HepG2 (cell line): Measurements from ENCODE around the gene SLCO4A1. TPM values are rescaled to one million over a fixed set of nuclear protein-coding genes. Genes with fewer than 3 reads are reported as not detected.

Source experiments
- AGO1 ChIP-seq: fragments of 200-400 bp; formaldehyde crosslinking; IDR thresholded peaks from 2 replicates; pipeline ENCODE4 v1.6.1; 2017; ENCODE audit warnings: mild to moderate bottlenecking, low read depth, low read length, moderate library complexity; ENCODE audit not compliant: poor library complexity, severe bottlenecking
- ATF1 ChIP-seq: IDR thresholded peaks from 2 replicates; pipeline ENCODE4 v1.6.1; 2016; ENCODE audit warnings: mild to moderate bottlenecking, control low read depth
- CTCF ChIP-seq: sonication (generic); formaldehyde crosslinking; IDR thresholded peaks from 2 replicates; pipeline ENCODE4 v1.5.0; 2020; ENCODE audit warnings: mild to moderate bottlenecking, missing genetic modification reagents, moderate library complexity
- ELF3 ChIP-seq: IDR thresholded peaks from 2 replicates; pipeline ENCODE4 v1.6.1; 2016; ENCODE audit warnings: missing genetic modification reagents, missing compliant biosample characterization
- JARID2 ChIP-seq: sonication (generic); formaldehyde crosslinking; IDR thresholded peaks from 2 replicates; pipeline ENCODE4 v1.8.1; 2023; ENCODE audit warnings: missing genetic modification reagents, inconsistent platforms; ENCODE audit not compliant: insufficient replicate concordance
- KDM1A ChIP-seq: IDR thresholded peaks from 2 replicates; pipeline ENCODE4 v1.6.1; 2016; ENCODE audit warnings: missing compliant biosample characterization
- MTF2 ChIP-seq: sonication (generic); formaldehyde crosslinking; IDR thresholded peaks from 2 replicates; pipeline ENCODE4 v1.5.0; 2020; ENCODE audit warnings: missing genetic modification reagents, borderline replicate concordance
- NONO ChIP-seq, 2 experiments: fragments of 450-650 bp in 1 of 2; sonication (generic) in 1 of 2; formaldehyde crosslinking in 1 of 2; IDR thresholded peaks in 1 of 2; conservative IDR thresholded peaks in 1 of 2; 2 replicates each; pipeline versions ENCODE4 v1.6.1 to v1.8.0; 2017 to 2022; ENCODE audit warnings: mild to moderate bottlenecking in 1 of 2, missing genetic modification reagents in 1 of 2, moderate library complexity in 1 of 2
- PHF5A ChIP-seq: IDR thresholded peaks from one replicate; pipeline ENCODE4 v1.6.1; 2018; ENCODE audit warnings: low read depth, missing genetic modification reagents; ENCODE audit not compliant: unreplicated experiment
- POGK ChIP-seq: sonication (generic); formaldehyde crosslinking; conservative IDR thresholded peaks from 2 replicates; pipeline ENCODE4 v1.8.0; 2022; ENCODE audit warnings: mild to moderate bottlenecking, moderate library complexity, missing genetic modification reagents
- RCOR2 ChIP-seq: IDR thresholded peaks from 2 replicates; pipeline ENCODE4 v1.6.1; 2016; ENCODE audit warnings: missing biosample characterization, missing genetic modification reagents
- RELA ChIP-seq: sonication (generic); formaldehyde crosslinking; IDR thresholded peaks from 2 replicates; pipeline ENCODE4 v1.4.0; 2020; ENCODE audit warnings: missing genetic modification reagents
- SMYD3 ChIP-seq: sonication (generic); formaldehyde crosslinking; IDR thresholded peaks from 2 replicates; pipeline ENCODE4 v1.8.1; 2023; ENCODE audit warnings: mild to moderate bottlenecking, missing genetic modification reagents
- TFDP2 ChIP-seq: sonication (generic); formaldehyde crosslinking; IDR thresholded peaks from 2 replicates; pipeline ENCODE4 v1.4.0; 2020; ENCODE audit warnings: missing genetic modification reagents
- ZNF138 ChIP-seq: sonication (generic); formaldehyde crosslinking; IDR thresholded peaks from 2 replicates; pipeline ENCODE4 v1.5.0; 2020; ENCODE audit warnings: mild to moderate bottlenecking, low read depth, missing genetic modification reagents
- ZNF20 ChIP-seq: sonication (generic); formaldehyde crosslinking; IDR thresholded peaks from 2 replicates; pipeline ENCODE4 v1.4.0; 2020; ENCODE audit warnings: mild to moderate bottlenecking, moderate library complexity, missing genetic modification reagents
- ZNF34 ChIP-seq: sonication (generic); formaldehyde crosslinking; IDR thresholded peaks from 2 replicates; pipeline ENCODE4 v1.4.0; 2020; ENCODE audit warnings: mild to moderate bottlenecking, missing genetic modification reagents, borderline replicate concordance
- ZNF343 ChIP-seq: sonication (generic); formaldehyde crosslinking; IDR thresholded peaks from 2 replicates; pipeline ENCODE4 v1.4.0; 2020; ENCODE audit warnings: mild to moderate bottlenecking, missing genetic modification reagents
- ZNF446 ChIP-seq: sonication (generic); formaldehyde crosslinking; IDR thresholded peaks from 2 replicates; pipeline ENCODE4 v1.5.0; 2020; ENCODE audit warnings: mild to moderate bottlenecking, missing genetic modification reagents
- ZNF562 ChIP-seq: sonication (generic); formaldehyde crosslinking; IDR thresholded peaks from 2 replicates; pipeline ENCODE4 v1.8.0; 2022; ENCODE audit warnings: missing genetic modification reagents, borderline replicate concordance
- ZNF614 ChIP-seq: IDR thresholded peaks from 2 replicates; pipeline ENCODE4 v1.6.1; 2018; ENCODE audit warnings: missing biosample characterization, missing genetic modification reagents, inconsistent platforms, borderline replicate concordance
- ZNF75D ChIP-seq: sonication (generic); formaldehyde crosslinking; IDR thresholded peaks from 2 replicates; pipeline ENCODE4 v1.8.1; 2023; ENCODE audit warnings: missing genetic modification reagents, mild to moderate bottlenecking, borderline replicate concordance
- ZNF761 ChIP-seq: sonication (generic); formaldehyde crosslinking; conservative IDR thresholded peaks from 2 replicates; pipeline ENCODE4 v1.4.0; 2020; ENCODE audit warnings: mild to moderate bottlenecking, missing genetic modification reagents
- ZNF788 ChIP-seq: sonication (generic); formaldehyde crosslinking; IDR thresholded peaks from 2 replicates; pipeline ENCODE4 v1.5.0; 2020; ENCODE audit warnings: mild to moderate bottlenecking, missing genetic modification reagents, borderline replicate concordance
- polyA plus RNA-seq, 8 experiments: library from polyadenylated mRNA; depleted of rRNA in 3 of 8; stranded (reverse) in 7 of 8; unstranded in 1 of 8; fragments of >200 nt; fragmentation: Illumina TruSeq in 4 of 8; extraction: Trizol in 4 of 8; gene quantifications; 2 replicates each; pipeline versions ENCODE4 v1.2.1 to v1.2.3, GENCODE V29; 2011 to 2016; ENCODE audit warnings: low read depth in 4 of 8, missing spikeins in 1 of 8, mixed read lengths in 1 of 8; ENCODE audit not compliant: insufficient read depth in 1 of 8
- total RNA-seq, 5 experiments: library from RNA; depleted of rRNA; stranded (reverse); fragments of >200 nt; fragmentation: Illumina TruSeq; extraction: Trizol; gene quantifications; 2 replicates each; pipeline ENCODE4 v1.2.3, GENCODE V29; 2016; ENCODE audit warnings: low read depth in 1 of 5

Gene SLCO4A1
- total and polyA plus RNA-seq, 2 of the 13 experiments (the other 11 are each of a cell fraction or from before 2014, with no cell fraction given) = 55.5 to 112 TPM

GRCh38 chr20:62616728-62617621 is 25.3 kb upstream of the SLCO4A1 start (continued):
- peak; percentile 75 for TF ChIP-seq AGO1
- no peak for TF ChIP-seq ZNF446 (CRISPR knock-in tag)
- no peak for TF ChIP-seq ZNF34 (CRISPR knock-in tag)
- no peak for TF ChIP-seq KDM1A (CRISPR knock-in tag)
- TF ChIP-seq ZNF562 (CRISPR knock-in tag) = no peak
- TF ChIP-seq ZNF788 (CRISPR knock-in tag) = peak; percentile 97
- TF ChIP-seq CTCF (CRISPR knock-in tag) = peak; percentile 100
- TF ChIP-seq ZNF614 (CRISPR knock-in tag) = peak; percentile 68; the same call in 1 of the 2 replicates
- TF ChIP-seq ZNF343 (CRISPR knock-in tag) = no peak
- no peak for TF ChIP-seq ZNF138 (CRISPR knock-in tag)
- TF ChIP-seq ZNF761 (CRISPR knock-in tag) = no peak
- no peak for TF ChIP-seq ELF3
- no peak for TF ChIP-seq ZNF20
- no peak for TF ChIP-seq TFDP2 (CRISPR knock-in tag)
- peak; percentile 88 for TF ChIP-seq RELA (CRISPR knock-in tag)
- peak; percentile 73 for TF ChIP-seq JARID2 (CRISPR knock-in tag)
- TF ChIP-seq SMYD3 (CRISPR knock-in tag) = no peak
- peak; percentile 93; the same call in 1 of the 2 replicates for TF ChIP-seq MTF2 (CRISPR knock-in tag)
- TF ChIP-seq ATF1 (CRISPR knock-in tag) = no peak
- no peak for TF ChIP-seq PHF5A (CRISPR knock-in tag)
- TF ChIP-seq RCOR2 = no peak
- no peak for TF ChIP-seq NONO (IDR thresholded peaks at IDR 0.05)
- TF ChIP-seq NONO (CRISPR knock-in tag; conservative IDR thresholded peaks at IDR 0.05) = peak; percentile 74
- no peak for TF ChIP-seq ZNF75D
- TF ChIP-seq POGK (CRISPR knock-in tag) = 0 out of 2 replicates have a peak, but pooled peaks have one; percentile 57
